AG10803 (cell line): ENCODE results near the gene SH2D3C.

Experiments used
- DNase-seq: peaks from one replicate; pipeline ENCODE4 v3.0.0; 2010; ENCODE audit warnings: low read depth
- H3K4me3 ChIP-seq: 2 replicates; pipeline ENCODE4 v1.5.1; 2011; ENCODE audit warnings: mild to moderate bottlenecking, low read length, control low read depth
- CTCF ChIP-seq: conservative IDR thresholded peaks from 2 replicates; pipeline ENCODE4 v1.5.1; 2011; ENCODE audit warnings: mild to moderate bottlenecking, low read length, control low read depth, inconsistent platforms

SH2D3C gene

DNA sequence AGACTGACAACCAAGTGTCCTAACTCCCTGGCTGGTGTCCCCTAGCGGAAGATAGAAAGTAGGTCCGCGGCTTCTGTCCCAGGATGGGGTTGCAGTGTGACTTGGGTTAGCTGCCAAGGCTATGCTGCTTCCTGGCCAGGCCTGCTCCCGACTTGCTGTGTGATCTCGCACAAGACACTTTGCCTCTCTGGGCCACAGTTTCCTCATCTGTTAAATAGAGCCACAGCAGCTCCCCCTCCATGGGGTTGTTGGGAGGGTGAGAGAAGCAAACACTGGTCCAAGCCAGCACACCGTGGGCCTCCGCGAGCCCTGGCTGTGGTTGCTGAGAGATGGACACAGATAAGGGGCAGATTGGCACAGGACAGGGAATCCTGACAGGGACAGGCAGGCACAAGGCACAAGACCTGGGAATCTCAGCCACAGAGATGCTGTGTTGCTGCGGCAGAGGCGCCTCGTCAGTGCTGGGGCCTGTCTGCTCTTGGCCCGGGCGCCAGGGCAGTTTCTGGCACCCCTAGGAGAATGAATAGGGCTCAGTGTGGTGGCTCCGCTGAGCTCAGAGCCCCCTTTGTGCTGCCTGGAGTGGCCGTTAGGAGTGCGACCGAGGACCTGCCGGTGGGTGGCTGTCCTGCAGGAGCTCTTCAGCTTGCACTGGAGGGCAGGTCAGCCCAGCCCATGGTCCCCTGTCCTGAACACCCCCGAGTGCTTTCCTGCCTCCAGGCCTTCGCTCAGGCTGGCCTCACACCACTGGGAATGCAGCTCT lies 1.8 kb upstream of the SH2D3C start:
- TF ChIP-seq CTCF: no peak
- H3K4me3 ChIP-seq: no peak overlapping the region
- DNase-seq: no peak

DNA sequence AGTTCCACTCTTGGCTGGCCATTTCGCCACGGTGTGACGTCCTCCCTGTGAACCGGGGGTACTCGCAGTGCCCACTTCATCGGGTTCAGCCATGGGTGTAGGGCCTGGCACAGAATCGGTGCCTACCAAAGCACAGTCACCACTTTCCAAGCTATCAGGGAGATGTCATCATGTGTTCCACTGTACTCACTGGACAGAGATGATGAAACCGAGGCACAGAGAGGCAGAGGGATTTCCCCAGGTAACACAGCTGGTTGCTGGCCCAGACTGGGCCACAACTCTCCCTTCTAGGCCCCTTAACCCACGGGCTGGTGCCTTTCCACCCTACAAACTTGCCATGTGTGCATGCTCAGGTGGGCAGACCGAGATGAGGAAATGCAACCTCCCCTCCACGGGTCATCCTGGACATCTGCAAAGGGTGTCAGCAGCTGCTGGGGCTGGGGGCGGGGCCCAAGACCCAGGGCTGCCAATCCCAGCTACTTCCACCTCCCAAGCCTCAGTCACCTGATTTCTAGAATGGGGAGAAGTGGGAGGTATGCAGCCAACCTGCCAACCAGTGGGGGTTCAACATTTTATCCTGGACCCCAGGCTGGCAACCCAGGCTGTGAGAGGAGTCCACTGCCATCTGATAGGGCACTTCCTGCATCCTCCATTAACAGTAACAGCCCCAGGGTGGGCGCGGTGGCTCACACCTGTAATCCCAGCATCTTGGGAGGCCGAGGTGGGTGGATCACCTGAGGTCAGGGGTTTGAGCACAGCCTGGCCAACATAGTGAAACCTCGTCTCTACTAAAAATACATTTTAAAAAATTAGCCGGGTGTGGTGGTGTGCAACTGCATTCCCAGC lies 893 bp upstream of the SH2D3C start:
- DNase-seq: no peak

DNA sequence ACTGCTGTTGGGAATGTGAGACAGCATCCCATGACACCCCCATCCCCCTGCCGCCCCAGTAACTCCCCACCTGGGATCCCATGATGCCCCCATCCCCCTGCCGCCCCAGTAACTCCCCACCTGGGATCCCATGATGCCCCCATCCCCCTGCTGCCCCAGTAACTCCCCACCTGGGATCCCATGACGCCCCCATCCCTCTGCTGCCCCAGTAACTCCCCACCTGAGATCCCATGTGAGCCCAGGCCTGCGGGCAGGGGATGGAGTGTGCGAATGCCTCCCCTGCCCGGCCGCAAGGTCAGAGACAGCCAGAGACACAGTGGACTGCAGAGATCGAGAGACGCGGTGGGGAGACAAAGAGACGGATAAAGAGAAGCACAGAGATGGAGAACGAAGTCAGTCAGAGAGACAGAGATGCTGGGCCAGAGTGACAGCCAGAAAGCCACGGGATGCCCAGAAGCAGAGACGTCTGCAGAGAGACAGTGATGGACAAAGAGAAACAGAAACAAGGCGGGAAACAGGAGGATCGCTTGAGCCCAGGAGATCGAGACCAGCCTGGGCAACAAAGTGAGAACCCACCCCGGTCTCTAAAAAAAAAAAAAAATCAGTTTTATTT lies 992 bp downstream of the SH2D3C start:
- DNase-seq: no peak
- no peak overlapping the region for H3K4me3 ChIP-seq
- TF ChIP-seq CTCF: no peak

More for the DNA sequence above, 893 bp upstream of the SH2D3C start:
- H3K4me3 ChIP-seq: no peak overlapping the region
- no peak for TF ChIP-seq CTCF

GRCh38 chr9:127776924-127777289 lies 1.6 kb downstream of the SH2D3C start:
- no peak for DNase-seq
- TF ChIP-seq CTCF: no peak
- no peak overlapping the region for H3K4me3 ChIP-seq

DNA sequence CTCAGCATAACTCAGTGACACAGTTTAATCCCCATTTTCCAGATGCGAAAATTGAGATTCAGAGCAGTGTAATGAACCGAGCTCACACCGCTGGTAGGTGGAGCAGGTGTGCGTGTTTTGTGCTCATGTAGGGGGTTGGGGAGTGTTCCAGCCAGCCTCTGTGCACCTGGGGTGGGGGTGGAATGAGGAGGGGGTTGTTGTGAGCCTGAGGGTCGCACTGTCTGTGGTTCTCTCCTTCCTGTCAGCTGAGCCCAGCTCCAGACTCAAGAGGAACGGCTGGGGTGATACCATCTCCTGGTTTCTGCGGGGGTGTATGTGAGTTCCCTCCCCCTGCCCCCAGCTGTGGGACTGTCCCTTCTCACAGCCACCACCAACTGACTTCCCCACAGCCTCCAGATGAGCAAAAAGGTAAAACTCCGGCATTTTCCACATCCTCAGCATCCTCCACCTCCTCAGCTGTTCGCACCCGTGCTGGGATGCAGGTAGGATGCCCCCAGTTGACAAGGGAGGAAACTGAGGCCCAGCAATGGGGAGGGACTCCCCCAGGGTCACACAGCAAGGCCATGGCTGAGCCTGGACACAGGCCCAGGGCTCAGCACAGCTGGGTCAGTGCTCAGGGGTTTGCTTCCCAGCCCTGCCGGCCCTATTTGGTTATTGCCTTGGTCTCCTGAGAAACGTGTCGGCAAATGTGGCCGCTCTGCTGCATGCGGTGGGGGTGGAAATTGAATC lies 2.1 kb downstream of the SH2D3C start:
- no peak overlapping the region for H3K4me3 ChIP-seq
- no peak for TF ChIP-seq CTCF
- no peak for DNase-seq

DNA sequence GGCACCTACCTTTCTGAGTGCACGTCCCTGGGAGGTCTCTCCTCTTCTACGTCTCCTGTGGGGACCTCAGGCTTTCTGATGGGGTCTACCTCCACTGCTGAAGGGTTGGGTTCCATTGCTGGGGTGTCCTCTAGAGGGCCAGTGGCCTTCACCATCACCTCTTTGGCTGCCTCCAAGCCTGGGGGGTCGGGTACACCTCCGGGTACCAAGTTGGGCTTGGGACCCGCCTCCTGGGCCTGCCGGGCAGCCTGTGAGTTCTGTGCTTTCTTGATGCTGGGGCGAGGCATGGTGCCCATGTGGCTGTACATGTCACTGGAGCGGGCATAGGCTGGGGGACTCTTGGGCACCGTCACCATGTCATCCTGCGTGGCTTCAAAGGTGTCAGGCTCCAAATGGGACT lies 4.5 kb downstream of the SH2D3C start:
- TF ChIP-seq CTCF: no peak
- DNase-seq: no peak
- H3K4me3 ChIP-seq: no peak overlapping the region
